HCT116 (cell line): ENCODE measurements around the gene AGPS.

Source experiments
- ELF1 ChIP-seq: IDR thresholded peaks from 2 replicates; pipeline ENCODE4 v1.6.1; 2012; ENCODE audit warnings: low read depth, borderline replicate concordance
- EZH2 ChIP-seq: fragments of 200-600 bp; sonication (generic); IDR thresholded peaks from 2 replicates; pipeline ENCODE4 v1.6.1; 2017; ENCODE audit warnings: antibody characterized with exemption, mixed run types
- EZH2phosphoT487 ChIP-seq: fragments of 200-600 bp; IDR thresholded peaks from 2 replicates; pipeline ENCODE4 v1.6.1; 2018; ENCODE audit warnings: antibody characterized with exemption, borderline replicate concordance
- JUND ChIP-seq: IDR thresholded peaks from 2 replicates; pipeline ENCODE4 v1.6.1; 2012
- POLR2A ChIP-seq: IDR thresholded peaks from 2 replicates; pipeline ENCODE4 v1.7.0; 2011; ENCODE audit warnings: borderline replicate concordance; ENCODE audit not compliant: insufficient read depth, insufficient read length; ENCODE audit errors: extremely low read depth
- POLR2AphosphoS5 ChIP-seq: IDR thresholded peaks from 2 replicates; pipeline ENCODE4 v1.6.1; 2011; ENCODE audit warnings: mild to moderate bottlenecking, low read depth, low read length, moderate library complexity
- RAD21 ChIP-seq: IDR thresholded peaks from 2 replicates; pipeline ENCODE4 v1.6.1; 2012; ENCODE audit warnings: low read depth, mild to moderate bottlenecking
- SIN3A ChIP-seq: IDR thresholded peaks from 2 replicates; pipeline ENCODE4 v1.6.1; 2012; ENCODE audit warnings: low read depth
- YY1 ChIP-seq: IDR thresholded peaks from 2 replicates; pipeline ENCODE4 v1.6.1; 2011; ENCODE audit warnings: low read length, low read depth, moderate library complexity, mild to moderate bottlenecking; ENCODE audit not compliant: insufficient replicate concordance; ENCODE audit errors: extremely low read depth
- ZNF274 ChIP-seq: fragments of 200-500 bp; sonication (Bioruptor generic); IDR thresholded peaks from 2 replicates; pipeline ENCODE4 v1.6.1; 2014; ENCODE audit warnings: mild to moderate bottlenecking, low read depth, low read length, inconsistent platforms
- TF ChIP-seq, protein P1 (sequence below), 3 experiments: fragments of 200-600 bp in 1 of 3; sonication (generic) in 1 of 3; IDR thresholded peaks in 2 of 3; conservative IDR thresholded peaks in 1 of 3; 2 replicates each; pipeline ENCODE4 v1.5.1; 2012 to 2017; ENCODE audit warnings: low read depth in 2 of 3, low read length in 2 of 3, antibody characterized with exemption in 1 of 3, borderline replicate concordance in 1 of 3, control low read depth in 1 of 3, mild to moderate bottlenecking in 1 of 3, mixed read lengths in 1 of 3, mixed run types in 1 of 3, moderate library complexity in 1 of 3; ENCODE audit not compliant: insufficient read depth in 1 of 3
- TF ChIP-seq, protein P2 (sequence below): IDR thresholded peaks from 2 replicates; pipeline ENCODE4 v1.6.1; 2011; ENCODE audit warnings: mild to moderate bottlenecking, low read length, moderate library complexity; ENCODE audit not compliant: insufficient replicate concordance; ENCODE audit errors: extremely low read depth
- TF ChIP-seq, protein P3 (sequence below): IDR thresholded peaks from 2 replicates; pipeline ENCODE4 v1.6.1; 2012; ENCODE audit warnings: low read depth

DNA sequence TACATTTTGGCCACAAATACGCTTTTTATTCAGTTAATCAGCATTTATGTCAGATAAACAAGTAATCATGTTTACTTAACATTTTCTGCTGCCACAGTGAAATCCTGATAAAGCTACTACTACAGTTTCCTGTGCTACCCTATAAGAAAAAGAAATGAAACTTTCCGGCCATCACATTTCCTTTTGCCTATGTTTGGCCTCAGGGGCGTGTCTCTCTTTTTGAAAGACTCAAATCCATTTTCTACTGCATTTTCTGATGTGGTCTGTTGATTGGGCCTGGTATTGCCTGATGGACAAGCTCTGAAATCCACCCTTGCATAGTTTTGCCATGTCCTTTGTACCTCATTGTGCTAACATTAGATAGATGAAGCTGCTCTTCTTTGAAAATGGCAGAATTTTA is 152.6 kb downstream of the AGPS start:
- TF ChIP-seq JUND (no peak), POLR2A (no peak), EZH2 (no peak), EZH2phosphoT487 (no peak), YY1 (no peak), RAD21 (no peak), ZNF274 (no peak), ELF1 (no peak), POLR2AphosphoS5 (no peak), SIN3A (no peak)
- TF ChIP-seq, protein P1, sequence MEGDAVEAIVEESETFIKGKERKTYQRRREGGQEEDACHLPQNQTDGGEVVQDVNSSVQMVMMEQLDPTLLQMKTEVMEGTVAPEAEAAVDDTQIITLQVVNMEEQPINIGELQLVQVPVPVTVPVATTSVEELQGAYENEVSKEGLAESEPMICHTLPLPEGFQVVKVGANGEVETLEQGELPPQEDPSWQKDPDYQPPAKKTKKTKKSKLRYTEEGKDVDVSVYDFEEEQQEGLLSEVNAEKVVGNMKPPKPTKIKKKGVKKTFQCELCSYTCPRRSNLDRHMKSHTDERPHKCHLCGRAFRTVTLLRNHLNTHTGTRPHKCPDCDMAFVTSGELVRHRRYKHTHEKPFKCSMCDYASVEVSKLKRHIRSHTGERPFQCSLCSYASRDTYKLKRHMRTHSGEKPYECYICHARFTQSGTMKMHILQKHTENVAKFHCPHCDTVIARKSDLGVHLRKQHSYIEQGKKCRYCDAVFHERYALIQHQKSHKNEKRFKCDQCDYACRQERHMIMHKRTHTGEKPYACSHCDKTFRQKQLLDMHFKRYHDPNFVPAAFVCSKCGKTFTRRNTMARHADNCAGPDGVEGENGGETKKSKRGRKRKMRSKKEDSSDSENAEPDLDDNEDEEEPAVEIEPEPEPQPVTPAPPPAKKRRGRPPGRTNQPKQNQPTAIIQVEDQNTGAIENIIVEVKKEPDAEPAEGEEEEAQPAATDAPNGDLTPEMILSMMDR (IDR thresholded peaks at IDR 0.05 in 2 of 3, conservative IDR thresholded peaks at IDR 0.05 in 1 of 3; ENCODE audit: borderline replicate concordance in 1 of 3, insufficient read depth in 1 of 3, low read depth in 2 of 3, low read length in 2 of 3): no peak
- TF ChIP-seq, protein P2, sequence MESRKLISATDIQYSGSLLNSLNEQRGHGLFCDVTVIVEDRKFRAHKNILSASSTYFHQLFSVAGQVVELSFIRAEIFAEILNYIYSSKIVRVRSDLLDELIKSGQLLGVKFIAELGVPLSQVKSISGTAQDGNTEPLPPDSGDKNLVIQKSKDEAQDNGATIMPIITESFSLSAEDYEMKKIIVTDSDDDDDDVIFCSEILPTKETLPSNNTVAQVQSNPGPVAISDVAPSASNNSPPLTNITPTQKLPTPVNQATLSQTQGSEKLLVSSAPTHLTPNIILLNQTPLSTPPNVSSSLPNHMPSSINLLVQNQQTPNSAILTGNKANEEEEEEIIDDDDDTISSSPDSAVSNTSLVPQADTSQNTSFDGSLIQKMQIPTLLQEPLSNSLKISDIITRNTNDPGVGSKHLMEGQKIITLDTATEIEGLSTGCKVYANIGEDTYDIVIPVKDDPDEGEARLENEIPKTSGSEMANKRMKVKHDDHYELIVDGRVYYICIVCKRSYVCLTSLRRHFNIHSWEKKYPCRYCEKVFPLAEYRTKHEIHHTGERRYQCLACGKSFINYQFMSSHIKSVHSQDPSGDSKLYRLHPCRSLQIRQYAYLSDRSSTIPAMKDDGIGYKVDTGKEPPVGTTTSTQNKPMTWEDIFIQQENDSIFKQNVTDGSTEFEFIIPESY: no peak
- TF ChIP-seq, protein P3, sequence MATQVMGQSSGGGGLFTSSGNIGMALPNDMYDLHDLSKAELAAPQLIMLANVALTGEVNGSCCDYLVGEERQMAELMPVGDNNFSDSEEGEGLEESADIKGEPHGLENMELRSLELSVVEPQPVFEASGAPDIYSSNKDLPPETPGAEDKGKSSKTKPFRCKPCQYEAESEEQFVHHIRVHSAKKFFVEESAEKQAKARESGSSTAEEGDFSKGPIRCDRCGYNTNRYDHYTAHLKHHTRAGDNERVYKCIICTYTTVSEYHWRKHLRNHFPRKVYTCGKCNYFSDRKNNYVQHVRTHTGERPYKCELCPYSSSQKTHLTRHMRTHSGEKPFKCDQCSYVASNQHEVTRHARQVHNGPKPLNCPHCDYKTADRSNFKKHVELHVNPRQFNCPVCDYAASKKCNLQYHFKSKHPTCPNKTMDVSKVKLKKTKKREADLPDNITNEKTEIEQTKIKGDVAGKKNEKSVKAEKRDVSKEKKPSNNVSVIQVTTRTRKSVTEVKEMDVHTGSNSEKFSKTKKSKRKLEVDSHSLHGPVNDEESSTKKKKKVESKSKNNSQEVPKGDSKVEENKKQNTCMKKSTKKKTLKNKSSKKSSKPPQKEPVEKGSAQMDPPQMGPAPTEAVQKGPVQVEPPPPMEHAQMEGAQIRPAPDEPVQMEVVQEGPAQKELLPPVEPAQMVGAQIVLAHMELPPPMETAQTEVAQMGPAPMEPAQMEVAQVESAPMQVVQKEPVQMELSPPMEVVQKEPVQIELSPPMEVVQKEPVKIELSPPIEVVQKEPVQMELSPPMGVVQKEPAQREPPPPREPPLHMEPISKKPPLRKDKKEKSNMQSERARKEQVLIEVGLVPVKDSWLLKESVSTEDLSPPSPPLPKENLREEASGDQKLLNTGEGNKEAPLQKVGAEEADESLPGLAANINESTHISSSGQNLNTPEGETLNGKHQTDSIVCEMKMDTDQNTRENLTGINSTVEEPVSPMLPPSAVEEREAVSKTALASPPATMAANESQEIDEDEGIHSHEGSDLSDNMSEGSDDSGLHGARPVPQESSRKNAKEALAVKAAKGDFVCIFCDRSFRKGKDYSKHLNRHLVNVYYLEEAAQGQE: no peak
